ENCODE data around the gene ACOT11. TPM values are rescaled to one million over a fixed set of nuclear protein-coding genes. Genes with fewer than 3 reads are reported as not detected.

The ACOT11 gene
- total RNA-seq, 1 donor from 2014 or later, result 0.51 TPM

DNA sequence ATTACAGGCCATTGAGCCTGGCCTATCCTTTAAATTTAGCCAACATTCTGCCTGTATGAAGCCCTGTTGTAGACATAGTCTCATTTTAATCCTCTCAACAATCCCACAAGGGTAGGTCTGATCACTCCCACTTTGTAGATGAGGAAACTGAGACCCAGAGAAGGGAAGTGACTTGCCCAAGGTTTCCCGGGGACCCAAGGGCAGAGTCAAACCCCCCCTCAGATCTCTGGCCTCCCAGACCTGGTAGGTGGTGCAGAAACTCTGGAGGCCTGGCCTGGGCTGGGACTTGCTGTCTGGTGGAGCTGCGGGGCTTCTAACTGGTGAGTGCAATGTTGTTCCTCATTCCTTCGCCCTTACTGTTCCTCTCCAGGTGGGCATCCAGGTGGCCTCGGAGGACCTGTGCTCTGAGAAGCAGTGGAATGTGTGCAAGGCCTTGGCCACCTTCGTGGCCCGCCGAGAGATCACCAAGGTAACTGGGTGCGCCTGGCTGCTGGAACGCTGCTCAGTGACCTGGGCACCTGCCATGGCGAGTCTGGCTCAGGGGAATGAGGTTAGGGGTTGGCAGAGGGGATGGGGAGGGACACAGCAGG lies 45.6 kb downstream of the ACOT11 start:
- no peak for TF ChIP-seq EZH2phosphoT487 (IDR thresholded peaks at IDR 0.05)
- no peak for TF ChIP-seq EZH2 (IDR thresholded peaks at IDR 0.05)
- TF ChIP-seq CTCF (IDR thresholded peaks at IDR 0.05), result no peak
- no peak overlapping the region for H3K4me2 ChIP-seq
- H4K20me1 ChIP-seq (ENCODE audit: low read depth), result no peaks in the 10 kb centered on the region
- no peak overlapping the region for H2AFZ ChIP-seq (replicated peaks)
- no peaks in the 10 kb centered on the region for H3K9me3 Mint-ChIP-seq
- peaks cover 7% of the 10 kb centered on the region for H3K4me1 ChIP-seq
- peaks cover 3% of the 10 kb centered on the region for H3K27me3 Mint-ChIP-seq (ENCODE audit: insufficient read depth, low read depth)
- no peaks in the 10 kb centered on the region for H3K79me2 ChIP-seq (ENCODE audit: low read depth)
- H3K9ac ChIP-seq, result no peak overlapping the region
- H3K4me3 Mint-ChIP-seq, result no peak overlapping the region
- DNase-seq (ENCODE audit: low spot score), result no peak
- no peaks in the 10 kb centered on the region for H3K9me3 ChIP-seq (ENCODE audit: low read depth)
- no peak overlapping the region for H3K4me3 ChIP-seq
- H3K36me3 Mint-ChIP-seq, result no peaks in the 10 kb centered on the region
- no peaks in the 10 kb centered on the region for H3K36me3 ChIP-seq
- H3K27ac Mint-ChIP-seq, result no peak overlapping the region
- no peak overlapping the region for H3K27ac ChIP-seq
- no peaks in the 10 kb centered on the region for H3K27me3 ChIP-seq
- H3K4me1 Mint-ChIP-seq, result peaks cover 16% of the 10 kb centered on the region
- no peaks in the 10 kb centered on the region for H3F3A ChIP-seq (ENCODE audit: low read depth)

- no peak for DNase-seq (ENCODE audit: low spot score)
- Histone ChIP-seq H3K27me3 (no peaks in the 10 kb centered on the region), H3K4me3 (no peak overlapping the region), H3K4me2 (no peak overlapping the region), H3K27ac (no peak overlapping the region), H4K20me1 (ENCODE audit: low read depth) (no peaks in the 10 kb centered on the region), H3K9me3 (ENCODE audit: low read depth) (no peaks in the 10 kb centered on the region), H2AFZ (replicated peaks) (no peak overlapping the region), H3K9ac (no peak overlapping the region), H3K79me2 (ENCODE audit: low read depth) (no peaks in the 10 kb centered on the region), H3K4me1 (peaks cover 7% of the 10 kb centered on the region), H3K36me3 (no peaks in the 10 kb centered on the region), H3F3A (ENCODE audit: low read depth) (no peaks in the 10 kb centered on the region)
- H3K36me3 Mint-ChIP-seq, result no peaks in the 10 kb centered on the region
- no peak overlapping the region for H3K4me3 Mint-ChIP-seq
- H3K27ac Mint-ChIP-seq, result no peak overlapping the region
- TF ChIP-seq CTCF (IDR thresholded peaks at IDR 0.05), result no peak
- no peak for TF ChIP-seq EZH2phosphoT487 (IDR thresholded peaks at IDR 0.05)
- no peak for TF ChIP-seq EZH2 (IDR thresholded peaks at IDR 0.05)
- H3K4me1 Mint-ChIP-seq, result peaks cover 16% of the 10 kb centered on the region
- H3K27me3 Mint-ChIP-seq (ENCODE audit: insufficient read depth, low read depth), result peaks cover 3% of the 10 kb centered on the region
- H3K9me3 Mint-ChIP-seq, result no peaks in the 10 kb centered on the region
Measured at GRCh38 chr1:54594463-54594862, 46.4 kb downstream of the ACOT11 start.

DNA sequence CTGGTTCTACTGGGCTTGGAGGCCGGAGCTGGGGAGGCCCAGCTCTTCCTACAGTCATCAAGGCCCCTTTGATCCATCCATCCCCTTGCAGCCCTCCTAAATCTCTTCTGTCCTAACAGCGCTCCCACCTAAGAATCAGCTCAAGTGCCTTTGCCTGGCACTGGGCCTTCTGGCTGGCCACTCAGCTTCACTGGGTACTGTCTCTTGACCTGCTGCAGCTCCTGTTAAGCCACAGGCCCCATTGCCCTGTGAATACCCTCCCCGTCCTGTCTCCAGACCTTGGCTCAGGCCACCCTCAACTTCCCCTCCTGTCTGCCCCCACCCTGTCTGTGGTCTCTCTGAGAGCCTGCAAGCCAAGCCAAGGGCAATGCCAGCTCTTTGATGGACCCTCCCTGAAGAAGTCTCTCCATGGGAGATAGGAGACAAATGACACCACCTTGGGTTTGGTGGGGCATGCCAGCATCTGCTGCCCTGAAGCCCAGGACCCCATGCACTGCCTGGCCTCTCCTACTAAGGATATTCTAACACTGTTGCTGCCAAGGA lies 48.0 kb downstream of the ACOT11 start:
- H3K9me3 ChIP-seq (ENCODE audit: low read depth), result no peaks in the 10 kb centered on the region
- Mint-ChIP-seq H3K4me3 (no peak overlapping the region), H3K9me3 (no peaks in the 10 kb centered on the region), H3K27ac (no peak overlapping the region), H3K4me1 (peaks cover 14% of the 10 kb centered on the region), H3K36me3 (no peaks in the 10 kb centered on the region), H3K27me3 (ENCODE audit: insufficient read depth, low read depth) (peaks cover 3% of the 10 kb centered on the region)
- no peak overlapping the region for H3K4me3 ChIP-seq
- no peaks in the 10 kb centered on the region for H4K20me1 ChIP-seq (ENCODE audit: low read depth)
- H3K4me2 ChIP-seq, result no peak overlapping the region
- H3K27me3 ChIP-seq, result no peaks in the 10 kb centered on the region
- H3K4me1 ChIP-seq, result no peaks in the 10 kb centered on the region
- no peak overlapping the region for H3K27ac ChIP-seq
- DNase-seq (ENCODE audit: low spot score), result no peak
- H3K9ac ChIP-seq, result no peak overlapping the region
- H3K79me2 ChIP-seq (ENCODE audit: low read depth), result no peaks in the 10 kb centered on the region
- no peaks in the 10 kb centered on the region for H3K36me3 ChIP-seq
- no peaks in the 10 kb centered on the region for H3F3A ChIP-seq (ENCODE audit: low read depth)
- no peak overlapping the region for H2AFZ ChIP-seq (replicated peaks)
- TF ChIP-seq EZH2 (IDR thresholded peaks at IDR 0.05) (no peak), CTCF (IDR thresholded peaks at IDR 0.05) (no peak), EZH2phosphoT487 (IDR thresholded peaks at IDR 0.05) (no peak)

All from neural progenitor cell (in vitro differentiated cells).